NCI-H526 treated with DMSO at 0.1 percent for 48 hours (cell line): ENCODE data around the gene DYNLT3.

Source experiments
- DNase-seq: peaks from one replicate; lab custom pipeline; 2025; lab: John Stamatoyannopoulos, UW

DYNLT3 gene, protein sequence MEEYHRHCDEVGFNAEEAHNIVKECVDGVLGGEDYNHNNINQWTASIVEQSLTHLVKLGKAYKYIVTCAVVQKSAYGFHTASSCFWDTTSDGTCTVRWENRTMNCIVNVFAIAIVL

DNA sequence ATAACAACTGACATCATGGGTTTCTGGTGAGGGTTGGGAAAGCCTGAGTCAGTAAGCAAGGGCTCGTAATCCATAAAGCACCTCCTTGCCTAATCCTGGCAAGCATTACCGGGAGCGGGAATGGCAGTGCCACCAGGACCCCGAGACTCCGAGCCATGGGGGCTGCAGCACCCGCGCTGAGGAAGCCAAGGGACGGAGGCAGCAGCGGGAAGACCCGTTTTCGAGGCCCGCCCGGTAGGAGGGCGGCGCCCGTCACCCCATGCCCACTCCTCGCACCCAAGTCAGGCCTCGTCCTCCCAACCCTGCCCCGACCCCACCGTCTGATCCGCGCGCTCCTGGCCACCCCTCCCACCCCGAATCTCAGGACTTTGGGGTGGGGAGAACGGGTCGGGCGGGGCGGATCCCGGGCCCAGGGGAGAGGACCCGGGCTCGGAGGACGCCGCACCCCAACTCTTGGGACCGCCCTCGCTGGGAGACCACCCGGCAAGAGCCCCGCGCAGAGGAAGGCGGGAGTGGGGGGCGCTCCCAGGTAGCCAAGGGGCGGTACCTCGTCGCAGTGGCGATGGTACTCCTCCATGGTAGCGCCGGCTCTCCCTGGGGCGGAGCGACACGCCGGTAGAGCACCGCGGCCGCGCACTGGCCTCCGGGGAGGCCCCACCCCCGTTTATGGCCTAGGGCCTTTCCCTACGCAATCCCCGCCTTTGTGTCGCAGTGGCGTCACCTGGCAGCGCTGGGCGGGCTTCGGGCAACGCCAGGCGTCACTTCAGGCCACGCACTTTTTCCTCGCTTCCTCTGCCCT, at the start of gene DYNLT3:
DYNLT3 (minus strand) TSS at position 638 of the 799 bp plus-strand sequence; CDS start at position 577, 61 bp downstream.
- DNase-seq = peak; percentile 85

DNA sequence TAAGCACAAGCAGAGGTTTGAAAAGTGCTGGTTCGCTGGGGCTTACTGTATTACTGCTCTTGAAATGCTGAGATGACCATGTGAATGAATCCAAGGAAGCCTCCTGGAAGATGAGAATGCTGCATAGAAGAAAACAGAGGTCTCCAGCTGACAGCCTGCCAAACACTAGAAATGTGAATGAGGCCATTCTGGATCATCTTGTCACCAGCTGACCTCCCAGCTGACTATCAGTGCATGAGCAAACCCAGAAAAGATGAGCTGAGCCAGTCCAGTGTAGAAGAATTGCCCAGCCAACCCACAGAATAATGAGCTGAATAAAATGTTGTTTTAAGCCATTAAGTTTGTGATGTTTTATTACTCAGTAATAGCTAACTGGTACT, 49.1 kb upstream of the DYNLT3 start:
- DNase-seq = no peak

DNA sequence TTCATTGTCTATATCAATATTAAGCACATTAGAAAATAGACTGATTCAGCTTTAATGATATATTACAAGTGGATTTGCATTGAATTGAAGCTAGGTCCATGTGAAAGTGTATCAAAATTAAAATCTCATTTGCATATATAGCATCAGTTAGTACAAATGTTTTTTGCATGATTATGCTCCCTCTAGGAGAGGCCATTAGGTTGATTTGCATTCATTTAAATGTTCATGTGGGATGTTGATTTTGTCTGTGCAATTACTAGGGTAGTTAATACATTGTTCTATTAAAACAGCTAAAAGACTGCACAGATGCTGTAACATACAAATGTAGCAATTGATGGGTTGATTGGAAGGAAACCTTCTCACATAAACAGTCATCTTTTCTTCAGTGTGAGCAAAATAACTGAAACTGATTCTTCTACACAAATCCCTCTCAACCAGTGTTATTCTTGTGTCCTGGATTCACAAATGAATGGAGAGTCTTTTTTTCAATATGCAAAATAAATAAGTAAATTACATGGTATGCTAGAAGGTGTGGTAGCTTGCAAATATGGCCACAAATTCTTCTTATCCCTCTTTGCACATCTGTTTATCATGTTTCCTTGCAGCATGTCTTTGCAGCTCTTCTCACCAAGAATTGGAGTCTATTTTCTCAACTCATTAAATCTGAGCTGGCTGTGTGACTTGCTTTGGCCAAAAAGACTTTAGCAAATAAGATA, 48.6 kb upstream of the DYNLT3 start:
- peak; percentile 90 for DNase-seq

- DNase-seq = no peak
Measured at GRCh38 chrX:37894725-37895124, 47.4 kb upstream of the DYNLT3 start.

DNA sequence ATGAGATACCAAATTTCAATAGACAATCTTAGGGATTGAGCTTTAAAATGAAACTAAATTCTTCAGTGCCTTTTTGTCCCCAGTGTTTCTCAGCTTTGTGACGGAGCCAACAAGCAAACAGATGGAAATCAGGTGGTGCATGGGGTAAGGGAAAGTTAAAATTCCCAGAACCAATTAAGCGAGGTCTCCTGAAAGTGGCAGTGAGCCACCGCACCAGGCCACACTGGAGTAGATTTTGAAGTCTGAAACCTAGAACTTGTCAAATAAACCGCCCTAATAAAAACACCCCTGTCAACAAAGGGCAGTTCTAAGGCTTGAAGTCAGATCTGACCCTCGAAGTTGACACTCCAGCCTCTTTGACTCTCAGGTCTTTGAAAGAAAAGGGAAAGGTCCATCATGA, 40.6 kb upstream of the DYNLT3 start:
- DNase-seq = no peak

- DNase-seq = no peak
Measured at GRCh38 chrX:37887347-37887746, 40.0 kb upstream of the DYNLT3 start.

- no peak for DNase-seq
Measured at GRCh38 chrX:37883196-37883595, 35.8 kb upstream of the DYNLT3 start.

DNA sequence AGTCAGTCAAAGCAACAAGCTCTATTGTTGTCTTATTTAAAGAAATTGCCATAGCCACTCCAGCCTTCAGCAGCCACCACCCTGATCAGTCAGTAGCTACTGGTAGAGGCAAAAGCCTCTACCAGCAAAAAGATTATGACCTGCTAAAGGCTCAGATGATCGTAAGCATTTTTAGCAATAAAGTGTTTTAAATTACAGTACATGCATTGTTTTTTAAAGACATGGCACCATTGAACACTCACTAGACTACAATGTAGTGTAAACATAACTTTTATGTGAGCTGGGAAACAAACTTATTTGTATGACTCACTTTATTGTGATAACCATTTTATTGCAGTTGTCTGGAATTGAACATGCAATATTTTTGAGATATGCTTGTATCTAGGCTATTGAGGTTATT, 32.3 kb upstream of the DYNLT3 start:
- DNase-seq = no peak

- no peak for DNase-seq
Measured at GRCh38 chrX:37876716-37877115, 29.3 kb upstream of the DYNLT3 start.

DNA sequence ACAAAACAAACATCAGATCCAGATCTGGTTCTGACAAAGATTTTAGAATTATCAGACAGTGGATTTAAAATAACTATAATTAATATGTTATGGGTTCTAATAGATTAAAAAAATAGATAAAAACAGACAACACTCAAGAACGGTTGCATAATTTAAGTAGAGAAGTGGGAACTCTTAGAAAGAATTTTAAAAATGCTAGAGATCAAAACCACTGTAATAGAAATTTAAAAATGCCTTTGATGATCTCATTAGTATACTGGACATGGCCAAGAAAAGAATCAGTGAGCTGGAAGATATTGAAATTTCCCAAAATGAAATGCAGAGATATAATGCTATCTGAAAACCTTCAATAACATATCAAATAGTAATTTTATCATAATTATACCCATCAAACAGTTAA, 28.3 kb upstream of the DYNLT3 start:
- no peak for DNase-seq

DNA sequence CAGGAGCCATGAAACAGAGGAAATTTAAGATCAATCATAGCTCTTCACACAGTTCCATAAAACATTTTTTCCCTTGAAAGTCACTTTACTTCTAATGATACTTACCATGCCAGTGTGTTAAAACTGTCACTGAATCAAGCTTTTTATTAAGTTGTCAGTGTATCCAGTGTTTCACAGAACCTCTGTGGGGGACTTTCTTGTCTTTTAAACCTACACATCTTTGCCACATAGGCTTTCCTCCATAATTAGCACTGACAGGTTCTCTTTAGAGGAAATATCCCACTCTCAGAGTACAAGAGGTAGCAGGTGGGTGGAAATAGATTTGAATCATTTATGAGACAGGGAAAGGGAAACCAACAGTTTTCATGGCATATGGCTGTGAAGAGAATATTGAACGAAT, 25.8 kb upstream of the DYNLT3 start:
- no peak for DNase-seq

GRCh38 chrX:37872303-37872655, 24.9 kb upstream of the DYNLT3 start:
- no peak for DNase-seq

GRCh38 chrX:37871626-37872302, 24.4 kb upstream of the DYNLT3 start:
- DNase-seq = no peak

DNA sequence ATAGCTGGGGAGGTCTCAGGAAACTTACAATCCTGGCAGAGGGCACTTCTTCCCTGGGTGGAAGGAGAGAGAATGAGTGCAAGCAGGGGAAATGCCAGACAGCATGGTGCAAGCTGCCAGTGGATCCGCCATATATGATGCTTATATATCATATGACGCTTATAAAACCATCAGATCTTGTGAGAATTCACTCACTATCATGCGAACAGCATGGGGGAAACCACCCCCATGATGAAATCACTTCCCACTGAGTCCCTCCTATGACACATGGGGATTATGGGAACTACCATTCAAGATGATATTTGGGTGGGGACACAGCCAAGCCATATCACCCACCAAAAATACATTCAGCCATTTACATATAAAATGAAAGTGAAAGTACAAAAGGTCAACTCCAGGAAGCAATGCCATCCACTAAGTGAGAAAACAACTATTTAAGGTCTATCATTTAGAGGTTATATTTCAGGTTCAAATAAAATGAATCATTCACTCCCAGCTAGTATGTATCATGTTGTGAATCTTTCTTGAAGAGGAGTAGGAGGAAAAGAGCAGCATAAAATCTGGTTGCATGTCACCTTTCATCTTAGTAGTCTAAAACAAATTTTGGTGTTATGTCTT, 20.3 kb upstream of the DYNLT3 start:
- no peak for DNase-seq

DNA sequence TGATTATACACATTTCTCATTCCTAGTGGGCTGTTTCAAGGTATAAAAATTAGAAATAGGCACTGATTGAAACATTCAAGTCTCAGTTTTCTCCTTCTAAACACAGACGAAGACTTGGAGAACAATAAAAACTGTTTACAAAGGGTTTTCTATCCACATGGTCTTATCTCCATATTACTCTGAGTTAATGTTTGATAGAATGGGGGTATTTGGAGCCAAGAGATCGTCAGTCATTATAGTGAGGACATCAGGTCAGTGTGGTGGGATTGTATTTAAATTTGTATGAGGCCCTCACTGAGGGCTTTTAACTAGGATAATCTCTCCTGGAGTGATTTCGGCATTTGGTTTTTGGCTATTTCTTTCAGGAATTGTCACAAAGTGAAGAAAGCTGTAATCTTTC, 16.4 kb upstream of the DYNLT3 start:
- no peak for DNase-seq

GRCh38 chrX:37862851-37863250, 15.5 kb upstream of the DYNLT3 start:
- no peak for DNase-seq

DNA sequence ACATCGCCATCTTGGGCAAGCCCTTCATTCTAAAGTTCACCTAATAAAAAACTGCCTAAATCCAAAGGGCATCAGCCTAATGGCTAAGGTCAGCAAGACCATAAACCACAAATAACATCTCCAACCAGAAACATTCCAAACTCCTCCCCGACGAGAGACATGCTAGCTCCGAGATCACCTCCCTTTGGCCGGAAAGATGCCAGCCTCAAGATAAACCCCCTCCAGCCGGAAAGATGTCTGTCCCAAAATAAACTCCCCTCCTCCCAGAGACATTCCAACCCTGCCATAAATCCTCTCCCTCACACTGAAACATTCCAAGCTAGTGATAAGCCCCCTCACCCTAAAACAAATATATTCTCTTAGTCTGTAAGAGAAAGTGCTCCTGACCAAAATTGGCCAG, 13.3 kb upstream of the DYNLT3 start:
- no peak for DNase-seq

- DNase-seq = no peak
Measured at GRCh38 chrX:37854748-37855147, 7.4 kb upstream of the DYNLT3 start.

- no peak for DNase-seq
Measured at GRCh38 chrX:37854148-37854547, 6.8 kb upstream of the DYNLT3 start.

DNA sequence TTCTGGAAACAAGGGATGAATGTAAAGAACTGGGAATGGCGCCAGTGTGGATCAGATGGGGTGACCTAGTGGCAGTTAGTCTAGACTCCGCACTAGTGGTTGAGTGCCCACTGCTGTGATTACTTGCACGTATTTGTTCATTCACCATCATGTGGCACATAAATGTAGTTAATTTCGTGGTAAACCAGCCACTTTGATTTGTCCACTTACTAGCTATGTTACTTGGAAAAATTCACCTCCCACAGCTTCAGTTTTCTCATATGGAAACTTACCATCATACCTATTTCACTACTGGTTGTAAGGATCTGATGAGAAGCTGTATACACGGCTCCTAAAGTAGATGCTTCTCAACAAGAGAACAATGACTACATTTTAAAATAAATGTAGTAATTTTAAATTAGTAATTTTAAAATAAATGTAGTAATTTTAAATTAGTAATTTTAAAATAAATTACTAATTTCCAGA, 394 bp upstream of the DYNLT3 start:
- no peak for DNase-seq

- DNase-seq = no peak
Measured at GRCh38 chrX:37846558-37846933, 825 bp downstream of the DYNLT3 start.

- DNase-seq = no peak
Measured at GRCh38 chrX:37846141-37846540, 1.2 kb downstream of the DYNLT3 start.
